ENCODE measurements around the gene FAT1. TPM values are rescaled to one million over a fixed set of nuclear protein-coding genes. Genes with fewer than 3 reads are reported as not detected.

FAT1 gene
- total RNA-seq, 4 donors from 2014 or later, result 2.3 to 9.7 (median 4.8) TPM

GRCh38 chr4:186710521-186711119 lies 13.0 kb downstream of the FAT1 start:
- intact Hi-C loops (cut with DNase I; ENCODE audit: low total_unique reads) (no loop called here), in situ Hi-C loops (cut with MboI; ENCODE audit: low sequenced_read_pairs in 4 of 4) (no loop called here)
- no peaks in the 10 kb centered on the region for H3K4me1 ChIP-seq
- H3K9me3 ChIP-seq, result no peaks in the 10 kb centered on the region
- no peak overlapping the region for H3K27ac ChIP-seq
- DNase-seq, result no peak
- no peaks in the 10 kb centered on the region for H3K27me3 ChIP-seq
- H3K36me3 ChIP-seq, result no peaks in the 10 kb centered on the region
- ATAC-seq, result no peak
- H3K4me3 ChIP-seq, result no peak overlapping the region
- TF ChIP-seq POLR2A (IDR thresholded peaks at IDR 0.05) (no peak), CTCF (IDR thresholded peaks at IDR 0.05 in 4 of 5, conservative IDR thresholded peaks at IDR 0.05 in 1 of 5) (no peak)

GRCh38 chr4:186709517-186709916 lies 14.1 kb downstream of the FAT1 start:
- H3K27me3 ChIP-seq, result no peaks in the 10 kb centered on the region
- no peaks in the 10 kb centered on the region for H3K36me3 ChIP-seq
- intact Hi-C loops (cut with DNase I; ENCODE audit: low total_unique reads) (no loop called here), in situ Hi-C loops (cut with MboI; ENCODE audit: low sequenced_read_pairs in 4 of 4) (no loop called here)
- H3K4me1 ChIP-seq, result peaks cover 0 to 1% of the 10 kb centered on the region in 2 donors
- no peak overlapping the region for H3K4me3 ChIP-seq
- ATAC-seq (no peak), DNase-seq (no peak)
- no peak overlapping the region for H3K27ac ChIP-seq
- no peaks in the 10 kb centered on the region for H3K9me3 ChIP-seq
- TF ChIP-seq POLR2A (IDR thresholded peaks at IDR 0.05) (no peak), CTCF (IDR thresholded peaks at IDR 0.05 in 4 of 5, conservative IDR thresholded peaks at IDR 0.05 in 1 of 5) (no peak)

- Histone ChIP-seq H3K4me3 (no peak overlapping the region), H3K27ac (no peak overlapping the region), H3K4me1 (peaks cover 3 to 6% of the 10 kb centered on the region in 2 donors), H3K36me3 (no peaks in the 10 kb centered on the region), H3K9me3 (no peaks in the 10 kb centered on the region), H3K27me3 (no peaks in the 10 kb centered on the region)
- intact Hi-C loops (cut with DNase I; ENCODE audit: low total_unique reads), result no loop called here
- no peak for ATAC-seq
- in situ Hi-C loops (cut with MboI; ENCODE audit: low sequenced_read_pairs in 4 of 4), result no loop called here
- DNase-seq, result no peak
- TF ChIP-seq CTCF (IDR thresholded peaks at IDR 0.05 in 4 of 5, conservative IDR thresholded peaks at IDR 0.05 in 1 of 5), result no peak
- TF ChIP-seq POLR2A (IDR thresholded peaks at IDR 0.05), result no peak
Measured at GRCh38 chr4:186708554-186708953, 15.1 kb downstream of the FAT1 start.

GRCh38 chr4:186707996-186708395 lies 15.7 kb downstream of the FAT1 start:
- Histone ChIP-seq H3K27ac (no peak overlapping the region), H3K4me3 (no peak overlapping the region), H3K4me1 (peaks cover 3 to 6% of the 10 kb centered on the region in 2 donors), H3K9me3 (no peaks in the 10 kb centered on the region), H3K27me3 (no peaks in the 10 kb centered on the region), H3K36me3 (no peaks in the 10 kb centered on the region)
- DNase-seq (no peak), ATAC-seq (no peak)
- in situ Hi-C loops (cut with MboI; ENCODE audit: low sequenced_read_pairs in 4 of 4) (no loop called here), intact Hi-C loops (cut with DNase I; ENCODE audit: low total_unique reads) (no loop called here)
- no peak for TF ChIP-seq CTCF (IDR thresholded peaks at IDR 0.05 in 4 of 5, conservative IDR thresholded peaks at IDR 0.05 in 1 of 5)
- no peak for TF ChIP-seq POLR2A (IDR thresholded peaks at IDR 0.05)

- Histone ChIP-seq H3K36me3 (no peaks in the 10 kb centered on the region), H3K27ac (no peak overlapping the region), H3K4me1 (peaks cover 3 to 6% of the 10 kb centered on the region in 2 donors), H3K9me3 (no peaks in the 10 kb centered on the region), H3K27me3 (no peaks in the 10 kb centered on the region), H3K4me3 (no peak overlapping the region)
- DNase-seq, result no peak
- in situ Hi-C loops (cut with MboI; ENCODE audit: low sequenced_read_pairs in 4 of 4), result no loop called here
- intact Hi-C loops (cut with DNase I; ENCODE audit: low total_unique reads), result no loop called here
- TF ChIP-seq CTCF (IDR thresholded peaks at IDR 0.05 in 4 of 5, conservative IDR thresholded peaks at IDR 0.05 in 1 of 5), result no peak
- no peak for TF ChIP-seq POLR2A (IDR thresholded peaks at IDR 0.05)
- ATAC-seq, result no peak
Measured at GRCh38 chr4:186707574-186707973, 16.1 kb downstream of the FAT1 start.

All from gastrocnemius medialis (tissue), 4 donors.